ENCODE data around the gene SMAD9.

Gene SMAD9

DNA sequence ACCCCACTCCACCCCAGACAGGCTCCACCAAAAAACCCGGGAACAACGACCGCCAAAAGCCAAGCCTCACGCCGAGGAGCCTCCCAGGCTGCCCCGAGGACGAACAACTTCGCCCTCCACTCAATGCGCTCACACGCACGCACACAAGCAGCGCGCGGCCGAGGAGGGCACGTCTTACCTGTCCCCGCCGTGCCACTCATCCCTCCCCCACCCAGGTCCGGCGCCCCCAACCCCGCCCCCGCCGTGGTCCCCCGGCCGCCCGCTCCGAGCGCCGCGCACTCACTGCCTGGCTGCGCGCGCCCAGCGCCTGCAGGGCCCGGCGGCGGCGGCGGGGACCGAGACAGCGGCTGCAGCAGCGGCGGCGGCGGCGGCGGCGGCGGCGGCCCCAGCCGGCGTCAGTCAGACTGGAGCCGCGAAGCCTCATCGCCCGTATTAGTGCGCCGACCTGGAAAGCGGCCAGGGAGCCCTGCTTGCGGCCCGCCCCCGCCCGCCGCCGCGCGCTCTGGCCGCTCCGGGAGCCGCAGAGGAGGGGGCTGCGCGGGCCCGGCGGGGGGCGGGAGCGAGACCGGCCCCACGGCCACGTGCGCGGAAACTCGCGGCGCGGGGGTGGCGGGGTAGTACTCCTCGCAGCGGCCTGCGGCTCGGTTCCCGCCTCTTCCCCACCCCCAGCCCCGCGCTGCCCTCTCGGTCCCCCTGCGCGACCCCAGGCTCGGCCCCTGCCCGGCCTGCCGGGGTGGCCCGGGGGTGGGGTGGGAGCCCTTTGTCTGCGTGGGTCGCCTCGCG lies at the start of gene SMAD9:
Gene SMAD9 (minus strand): TSS at position 406 of the 783 bp plus-strand sequence. CDS start 40,549 bp downstream, outside the sequence.
- Histone ChIP-seq H3K9me3 (ENCODE audit: control insufficient read depth in 2 of 2, low read length in 2 of 2) (no peaks in the 10 kb centered on the region), H3K36me3 (ENCODE audit: control insufficient read depth in 2 of 2, insufficient read depth in 2 of 2, low read length in 2 of 2) (no peaks in the 10 kb centered on the region), H3K27ac (ENCODE audit: low read depth in 2 of 2, low read length in 2 of 2) (peak within 1 kb of the TSS; percentile 32 to 39), H3K9ac (ENCODE audit: low read depth in 1 of 2, low read length in 2 of 2) (peak within 1 kb of the TSS; percentile 58 to 59), H3K4me3 (ENCODE audit: low read length in 2 of 2) (peak within 1 kb of the TSS; percentile 72 to 75), H3K4me1 (ENCODE audit: control insufficient read depth in 2 of 2, insufficient read depth in 2 of 2, low read length in 2 of 2) (peaks cover 3 to 9% of the 10 kb centered on the region in 2 donors), H3K27me3 (ENCODE audit: control insufficient read depth in 2 of 2, insufficient read depth in 2 of 2, low read length in 2 of 2) (peaks cover 0 to 4% of the 10 kb centered on the region in 2 donors)

DNA sequence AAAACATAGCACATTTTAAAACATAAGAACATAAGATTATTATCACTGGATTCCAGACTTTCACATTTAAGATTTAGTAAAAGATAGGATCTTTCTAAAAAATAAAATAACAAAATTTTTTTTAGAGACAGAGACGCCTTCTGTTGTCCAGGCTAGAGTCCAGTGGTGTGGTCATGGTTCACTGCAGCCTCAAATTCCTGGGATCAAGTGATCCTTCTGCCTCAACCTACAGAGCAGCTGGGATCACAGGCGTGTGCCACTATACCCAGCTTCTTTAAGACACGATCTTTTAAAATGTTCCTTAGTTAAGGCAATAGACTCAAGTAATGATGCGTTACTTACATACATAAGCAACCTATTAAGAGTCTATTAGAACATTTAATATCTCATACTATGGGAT lies 46.4 kb upstream of the SMAD9 start:
- H3K36me3 ChIP-seq (ENCODE audit: control insufficient read depth in 2 of 2, insufficient read depth in 2 of 2, low read length in 2 of 2) = peaks cover 34 to 40% of the 10 kb centered on the region in 2 donors

DNA sequence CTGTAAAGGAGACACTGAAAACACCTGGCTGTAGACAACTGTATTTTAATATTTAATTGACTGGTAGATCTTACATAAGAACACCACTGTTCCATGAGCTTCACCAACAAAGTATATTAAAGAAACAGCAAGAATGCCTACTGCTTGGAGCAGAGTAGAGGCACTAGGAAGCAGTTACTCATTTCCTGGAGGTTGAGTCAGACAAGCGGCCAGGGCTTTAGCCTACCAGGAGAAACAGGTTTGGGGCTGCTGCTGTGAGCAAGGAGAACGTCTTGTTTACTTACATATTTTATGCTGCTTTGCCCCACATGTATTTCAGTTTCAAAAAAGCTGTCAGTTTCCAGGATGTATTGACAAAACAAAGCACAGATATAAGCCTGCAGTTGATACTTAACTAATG lies 45.7 kb upstream of the SMAD9 start:
- Histone ChIP-seq H3K27ac (ENCODE audit: low read depth in 2 of 2, low read length in 2 of 2) (no peak overlapping the region), H3K4me3 (ENCODE audit: low read length in 2 of 2) (no peak overlapping the region), H3K36me3 (ENCODE audit: control insufficient read depth in 2 of 2, insufficient read depth in 2 of 2, low read length in 2 of 2) (peaks cover 38 to 40% of the 10 kb centered on the region in 2 donors), H3K4me1 (ENCODE audit: control insufficient read depth in 2 of 2, insufficient read depth in 2 of 2, low read length in 2 of 2) (no peaks in the 10 kb centered on the region), H3K9ac (ENCODE audit: low read depth in 1 of 2, low read length in 2 of 2) (no peak overlapping the region), H3K9me3 (ENCODE audit: control insufficient read depth in 2 of 2, low read length in 2 of 2) (no peaks in the 10 kb centered on the region), H3K27me3 (ENCODE audit: control insufficient read depth in 2 of 2, insufficient read depth in 2 of 2, low read length in 2 of 2) (no peaks in the 10 kb centered on the region)

More for the DNA sequence above, 46.4 kb upstream of the SMAD9 start:
- H3K4me1 ChIP-seq (ENCODE audit: control insufficient read depth in 2 of 2, insufficient read depth in 2 of 2, low read length in 2 of 2) = no peaks in the 10 kb centered on the region
- H3K27me3 ChIP-seq (ENCODE audit: control insufficient read depth in 2 of 2, insufficient read depth in 2 of 2, low read length in 2 of 2) = no peaks in the 10 kb centered on the region
- no peak overlapping the region for H3K27ac ChIP-seq (ENCODE audit: low read depth in 2 of 2, low read length in 2 of 2)
- no peaks in the 10 kb centered on the region for H3K9me3 ChIP-seq (ENCODE audit: control insufficient read depth in 2 of 2, low read length in 2 of 2)
- no peak overlapping the region for H3K9ac ChIP-seq (ENCODE audit: low read depth in 1 of 2, low read length in 2 of 2)
- no peak overlapping the region for H3K4me3 ChIP-seq (ENCODE audit: low read length in 2 of 2)

DNA sequence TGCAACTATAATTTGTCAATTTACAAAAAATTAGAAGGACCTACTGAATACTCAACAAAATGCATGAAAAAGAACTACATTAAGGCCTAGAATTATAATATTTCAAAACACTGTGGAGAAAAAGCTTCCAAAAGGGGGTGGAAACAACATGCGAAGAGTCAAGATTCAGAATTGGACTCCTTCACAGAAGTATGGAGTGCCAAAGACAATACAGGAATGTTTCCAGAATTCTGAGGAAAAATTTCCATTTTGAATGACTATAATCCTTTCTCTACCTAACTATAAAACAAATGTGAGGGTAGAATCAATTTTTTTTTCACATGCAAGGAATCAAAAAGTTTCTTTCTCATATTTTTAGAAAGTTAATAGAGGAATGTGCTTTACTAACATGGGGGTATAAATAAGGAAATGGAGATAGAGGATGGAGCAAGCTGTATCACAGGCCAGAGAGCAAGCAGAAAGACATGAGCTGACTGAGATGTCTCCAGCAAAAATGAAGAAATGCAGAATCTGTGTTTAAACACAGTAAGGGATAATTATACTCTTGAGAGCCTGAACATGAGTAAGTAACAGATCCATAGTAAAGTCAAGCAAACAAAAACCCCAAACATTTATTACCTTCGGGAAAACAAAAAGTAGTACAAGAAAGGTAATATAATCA lies 39.5 kb upstream of the SMAD9 start:
- Histone ChIP-seq H3K4me3 (ENCODE audit: low read length in 2 of 2) (no peak overlapping the region), H3K36me3 (ENCODE audit: control insufficient read depth in 2 of 2, insufficient read depth in 2 of 2, low read length in 2 of 2) (peaks cover 18 to 28% of the 10 kb centered on the region in 2 donors), H3K4me1 (ENCODE audit: control insufficient read depth in 2 of 2, insufficient read depth in 2 of 2, low read length in 2 of 2) (no peaks in the 10 kb centered on the region), H3K27ac (ENCODE audit: low read depth in 2 of 2, low read length in 2 of 2) (no peak overlapping the region), H3K9me3 (ENCODE audit: control insufficient read depth in 2 of 2, low read length in 2 of 2) (no peaks in the 10 kb centered on the region), H3K27me3 (ENCODE audit: control insufficient read depth in 2 of 2, insufficient read depth in 2 of 2, low read length in 2 of 2) (no peaks in the 10 kb centered on the region), H3K9ac (ENCODE audit: low read depth in 1 of 2, low read length in 2 of 2) (no peak overlapping the region)

DNA sequence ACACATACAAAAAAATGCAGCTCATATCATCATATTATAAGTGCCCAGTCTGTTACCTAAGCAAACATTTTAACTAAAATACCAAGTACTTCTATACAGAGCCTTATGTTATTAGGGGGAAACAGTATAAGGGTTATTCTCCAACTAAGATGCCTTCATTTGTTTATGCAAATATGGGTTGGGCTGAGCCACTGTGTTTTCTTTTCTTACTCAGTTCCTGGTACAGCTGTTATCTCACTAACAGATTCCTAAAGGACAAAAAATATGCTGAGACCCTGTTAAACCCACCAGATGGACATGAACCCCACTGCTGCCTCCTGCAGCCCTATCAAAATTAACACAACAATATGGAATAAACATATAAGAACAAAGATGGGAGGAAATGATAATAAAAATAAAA lies 34.5 kb upstream of the SMAD9 start:
- H3K36me3 ChIP-seq (ENCODE audit: control insufficient read depth in 2 of 2, insufficient read depth in 2 of 2, low read length in 2 of 2) = peaks cover 13 to 23% of the 10 kb centered on the region in 2 donors
- no peak overlapping the region for H3K9ac ChIP-seq (ENCODE audit: low read depth in 1 of 2, low read length in 2 of 2)
- no peaks in the 10 kb centered on the region for H3K4me1 ChIP-seq (ENCODE audit: control insufficient read depth in 2 of 2, insufficient read depth in 2 of 2, low read length in 2 of 2)
- H3K4me3 ChIP-seq (ENCODE audit: low read length in 2 of 2) = no peak overlapping the region
- no peak overlapping the region for H3K27ac ChIP-seq (ENCODE audit: low read depth in 2 of 2, low read length in 2 of 2)
- H3K9me3 ChIP-seq (ENCODE audit: control insufficient read depth in 2 of 2, low read length in 2 of 2) = no peaks in the 10 kb centered on the region
- no peaks in the 10 kb centered on the region for H3K27me3 ChIP-seq (ENCODE audit: control insufficient read depth in 2 of 2, insufficient read depth in 2 of 2, low read length in 2 of 2)

DNA sequence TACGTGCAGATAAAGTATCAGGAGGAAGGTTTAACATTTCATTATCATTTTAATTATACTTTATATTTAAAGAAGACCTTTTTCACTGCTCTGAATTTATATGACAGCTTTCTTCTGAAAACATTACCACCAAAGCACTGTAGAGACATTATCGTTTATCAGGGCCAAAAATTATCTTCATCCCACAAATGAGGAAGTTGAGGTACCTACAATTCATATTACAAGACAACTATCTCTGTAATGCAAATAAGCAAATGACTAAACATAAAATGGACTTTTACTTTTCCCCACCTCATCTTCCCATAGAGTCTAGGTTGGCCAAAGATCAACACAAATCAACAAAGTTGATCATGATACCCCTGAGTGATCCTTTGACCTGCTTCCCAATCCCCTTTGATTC lies 30.9 kb upstream of the SMAD9 start:
- Histone ChIP-seq H3K27me3 (ENCODE audit: control insufficient read depth in 2 of 2, insufficient read depth in 2 of 2, low read length in 2 of 2) (no peaks in the 10 kb centered on the region), H3K36me3 (ENCODE audit: control insufficient read depth in 2 of 2, insufficient read depth in 2 of 2, low read length in 2 of 2) (peaks cover 11 to 30% of the 10 kb centered on the region in 2 donors), H3K4me3 (ENCODE audit: low read length in 2 of 2) (no peak overlapping the region), H3K4me1 (ENCODE audit: control insufficient read depth in 2 of 2, insufficient read depth in 2 of 2, low read length in 2 of 2) (no peaks in the 10 kb centered on the region), H3K9me3 (ENCODE audit: control insufficient read depth in 2 of 2, low read length in 2 of 2) (no peaks in the 10 kb centered on the region), H3K9ac (ENCODE audit: low read depth in 1 of 2, low read length in 2 of 2) (no peak overlapping the region), H3K27ac (ENCODE audit: low read depth in 2 of 2, low read length in 2 of 2) (no peak overlapping the region)

DNA sequence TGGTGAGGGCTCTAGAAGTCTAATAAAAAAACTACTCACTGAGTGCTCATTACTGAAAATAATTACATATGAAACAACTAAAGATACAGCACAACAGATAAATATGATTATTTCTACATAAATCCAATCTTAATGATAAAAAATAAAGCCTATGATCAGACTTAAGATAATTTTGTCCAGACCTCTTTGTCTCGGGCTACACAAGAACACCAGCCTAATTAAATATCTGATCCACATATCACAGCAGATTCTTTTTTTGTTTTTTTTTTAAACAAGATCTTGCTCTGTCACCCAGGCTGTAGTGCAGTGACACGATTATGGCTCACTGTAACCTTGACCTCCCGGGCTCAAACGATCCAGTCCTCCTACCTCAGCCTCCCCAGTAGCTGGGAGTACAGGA lies 30.3 kb upstream of the SMAD9 start:
- Histone ChIP-seq H3K9me3 (ENCODE audit: control insufficient read depth in 2 of 2, low read length in 2 of 2) (no peaks in the 10 kb centered on the region), H3K4me1 (ENCODE audit: control insufficient read depth in 2 of 2, insufficient read depth in 2 of 2, low read length in 2 of 2) (no peaks in the 10 kb centered on the region), H3K27ac (ENCODE audit: low read depth in 2 of 2, low read length in 2 of 2) (no peak overlapping the region), H3K36me3 (ENCODE audit: control insufficient read depth in 2 of 2, insufficient read depth in 2 of 2, low read length in 2 of 2) (peaks cover 11 to 30% of the 10 kb centered on the region in 2 donors), H3K4me3 (ENCODE audit: low read length in 2 of 2) (no peak overlapping the region), H3K27me3 (ENCODE audit: control insufficient read depth in 2 of 2, insufficient read depth in 2 of 2, low read length in 2 of 2) (no peaks in the 10 kb centered on the region), H3K9ac (ENCODE audit: low read depth in 1 of 2, low read length in 2 of 2) (no peak overlapping the region)

DNA sequence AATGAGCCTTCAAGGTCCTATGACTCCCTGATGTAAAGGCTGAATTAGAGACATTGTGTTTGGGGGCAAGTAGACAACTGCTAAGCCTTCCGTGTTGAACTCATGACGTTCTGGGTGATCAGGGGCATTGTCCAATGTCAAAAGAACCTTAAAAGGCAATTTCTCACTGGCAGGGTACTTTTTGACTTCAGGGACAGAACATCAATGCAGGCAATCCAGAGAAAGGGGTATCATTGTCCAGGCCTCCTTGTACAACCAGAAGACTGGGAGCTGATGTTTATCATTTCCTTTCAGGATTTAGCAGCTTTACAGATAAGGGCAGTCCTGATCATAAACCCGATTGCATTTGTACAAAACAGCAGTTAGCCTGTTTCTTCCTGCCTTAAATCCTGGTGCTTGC lies 25.0 kb upstream of the SMAD9 start:
- Histone ChIP-seq H3K27ac (ENCODE audit: low read depth in 2 of 2, low read length in 2 of 2) (no peak overlapping the region), H3K9ac (ENCODE audit: low read depth in 1 of 2, low read length in 2 of 2) (no peak overlapping the region), H3K4me3 (ENCODE audit: low read length in 2 of 2) (no peak overlapping the region), H3K36me3 (ENCODE audit: control insufficient read depth in 2 of 2, insufficient read depth in 2 of 2, low read length in 2 of 2) (peaks cover 0 to 9% of the 10 kb centered on the region in 2 donors), H3K27me3 (ENCODE audit: control insufficient read depth in 2 of 2, insufficient read depth in 2 of 2, low read length in 2 of 2) (no peaks in the 10 kb centered on the region), H3K4me1 (ENCODE audit: control insufficient read depth in 2 of 2, insufficient read depth in 2 of 2, low read length in 2 of 2) (no peaks in the 10 kb centered on the region), H3K9me3 (ENCODE audit: control insufficient read depth in 2 of 2, low read length in 2 of 2) (no peaks in the 10 kb centered on the region)

DNA sequence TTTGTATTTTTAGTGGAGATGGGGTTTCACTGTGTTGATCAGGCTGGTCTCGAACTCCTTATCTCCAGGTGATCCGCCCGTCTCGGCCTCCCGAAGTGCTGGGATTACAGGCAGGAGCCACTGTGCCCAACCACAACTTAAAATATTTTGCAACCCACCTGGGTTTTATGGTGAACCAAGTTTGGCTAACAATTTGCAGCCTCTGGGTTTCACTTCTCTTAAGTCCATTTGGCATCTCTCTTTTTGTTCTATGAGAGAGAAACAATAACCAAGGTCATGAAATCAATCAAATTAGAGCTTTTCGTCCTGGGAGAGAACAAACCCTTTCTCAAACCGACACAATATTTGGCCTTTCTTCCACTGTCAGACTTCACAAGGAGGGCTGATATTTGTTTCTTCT lies 5.6 kb upstream of the SMAD9 start:
- Histone ChIP-seq H3K9me3 (ENCODE audit: control insufficient read depth in 2 of 2, low read length in 2 of 2) (no peaks in the 10 kb centered on the region), H3K36me3 (ENCODE audit: control insufficient read depth in 2 of 2, insufficient read depth in 2 of 2, low read length in 2 of 2) (no peaks in the 10 kb centered on the region), H3K27ac (ENCODE audit: low read depth in 2 of 2, low read length in 2 of 2) (no peak overlapping the region), H3K27me3 (ENCODE audit: control insufficient read depth in 2 of 2, insufficient read depth in 2 of 2, low read length in 2 of 2) (no peaks in the 10 kb centered on the region), H3K9ac (ENCODE audit: low read depth in 1 of 2, low read length in 2 of 2) (no peak overlapping the region), H3K4me3 (ENCODE audit: low read length in 2 of 2) (no peak overlapping the region), H3K4me1 (ENCODE audit: control insufficient read depth in 2 of 2, insufficient read depth in 2 of 2, low read length in 2 of 2) (peaks cover 2 to 6% of the 10 kb centered on the region in 2 donors)

DNA sequence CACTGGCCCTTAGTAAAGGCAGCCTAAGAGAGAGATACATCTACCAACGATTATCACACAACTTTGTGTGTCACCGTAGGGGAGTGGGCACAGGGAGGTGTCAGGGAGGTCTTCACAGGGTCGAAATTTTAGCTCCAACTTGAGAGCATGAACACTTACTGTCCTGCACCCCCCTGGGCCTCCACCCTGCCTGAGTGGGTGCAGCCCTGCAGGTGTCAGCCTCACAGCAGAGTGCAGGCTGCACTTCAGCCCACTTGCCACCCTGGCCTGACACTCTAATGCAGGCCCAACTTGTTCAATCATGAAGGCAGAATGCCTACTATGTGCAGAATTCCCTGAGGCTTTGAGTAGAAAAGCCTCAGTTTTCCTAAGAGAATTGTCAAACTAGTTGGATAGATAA lies 4.0 kb upstream of the SMAD9 start:
- Histone ChIP-seq H3K9me3 (ENCODE audit: control insufficient read depth in 2 of 2, low read length in 2 of 2) (no peaks in the 10 kb centered on the region), H3K36me3 (ENCODE audit: control insufficient read depth in 2 of 2, insufficient read depth in 2 of 2, low read length in 2 of 2) (no peaks in the 10 kb centered on the region)

More for the DNA sequence above, 4.0 kb upstream of the SMAD9 start:
- H3K27ac ChIP-seq (ENCODE audit: low read depth in 2 of 2, low read length in 2 of 2) = no peak overlapping the region
- H3K4me1 ChIP-seq (ENCODE audit: control insufficient read depth in 2 of 2, insufficient read depth in 2 of 2, low read length in 2 of 2) = peaks cover 3 to 7% of the 10 kb centered on the region in 2 donors
- no peak overlapping the region for H3K9ac ChIP-seq (ENCODE audit: low read depth in 1 of 2, low read length in 2 of 2)
- no peaks in the 10 kb centered on the region for H3K27me3 ChIP-seq (ENCODE audit: control insufficient read depth in 2 of 2, insufficient read depth in 2 of 2, low read length in 2 of 2)
- H3K4me3 ChIP-seq (ENCODE audit: low read length in 2 of 2) = no peak overlapping the region

Measured in mucosa of rectum (tissue), 2 donors.